Fibroblast of lung (primary cell): ENCODE data around the gene NAA30.

Experiments used
- EZH2 ChIP-seq: IDR thresholded peaks from 2 replicates; pipeline ENCODE4 v1.5.1; 2012; ENCODE audit warnings: low read length, control low read depth, mild to moderate bottlenecking; ENCODE audit errors: missing control alignments
- TF ChIP-seq, protein P1 (sequence below), 2 donors: IDR thresholded peaks in 1 of 2; conservative IDR thresholded peaks in 1 of 2; 1 replicate in 1 of 2; 2 replicates in 1 of 2; pipeline ENCODE4 v1.5.1; 2011 to 2012; ENCODE audit warnings: low read length in 2 of 2, control low read depth in 1 of 2, inconsistent platforms in 1 of 2, low read depth in 1 of 2, mild to moderate bottlenecking in 1 of 2

- TF ChIP-seq, protein P1, sequence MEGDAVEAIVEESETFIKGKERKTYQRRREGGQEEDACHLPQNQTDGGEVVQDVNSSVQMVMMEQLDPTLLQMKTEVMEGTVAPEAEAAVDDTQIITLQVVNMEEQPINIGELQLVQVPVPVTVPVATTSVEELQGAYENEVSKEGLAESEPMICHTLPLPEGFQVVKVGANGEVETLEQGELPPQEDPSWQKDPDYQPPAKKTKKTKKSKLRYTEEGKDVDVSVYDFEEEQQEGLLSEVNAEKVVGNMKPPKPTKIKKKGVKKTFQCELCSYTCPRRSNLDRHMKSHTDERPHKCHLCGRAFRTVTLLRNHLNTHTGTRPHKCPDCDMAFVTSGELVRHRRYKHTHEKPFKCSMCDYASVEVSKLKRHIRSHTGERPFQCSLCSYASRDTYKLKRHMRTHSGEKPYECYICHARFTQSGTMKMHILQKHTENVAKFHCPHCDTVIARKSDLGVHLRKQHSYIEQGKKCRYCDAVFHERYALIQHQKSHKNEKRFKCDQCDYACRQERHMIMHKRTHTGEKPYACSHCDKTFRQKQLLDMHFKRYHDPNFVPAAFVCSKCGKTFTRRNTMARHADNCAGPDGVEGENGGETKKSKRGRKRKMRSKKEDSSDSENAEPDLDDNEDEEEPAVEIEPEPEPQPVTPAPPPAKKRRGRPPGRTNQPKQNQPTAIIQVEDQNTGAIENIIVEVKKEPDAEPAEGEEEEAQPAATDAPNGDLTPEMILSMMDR (conservative IDR thresholded peaks at IDR 0.05 in 1 of 2, IDR thresholded peaks at IDR 0.05 in 1 of 2; ENCODE audit: low read depth in 1 of 2, low read length in 2 of 2): no peak
- TF ChIP-seq EZH2: no peak
Measured at GRCh38 chr14:57346741-57347140, 43.6 kb upstream of the NAA30 start.
